Measurements from ENCODE around the gene B4GAT1.

Gene B4GAT1

DNA sequence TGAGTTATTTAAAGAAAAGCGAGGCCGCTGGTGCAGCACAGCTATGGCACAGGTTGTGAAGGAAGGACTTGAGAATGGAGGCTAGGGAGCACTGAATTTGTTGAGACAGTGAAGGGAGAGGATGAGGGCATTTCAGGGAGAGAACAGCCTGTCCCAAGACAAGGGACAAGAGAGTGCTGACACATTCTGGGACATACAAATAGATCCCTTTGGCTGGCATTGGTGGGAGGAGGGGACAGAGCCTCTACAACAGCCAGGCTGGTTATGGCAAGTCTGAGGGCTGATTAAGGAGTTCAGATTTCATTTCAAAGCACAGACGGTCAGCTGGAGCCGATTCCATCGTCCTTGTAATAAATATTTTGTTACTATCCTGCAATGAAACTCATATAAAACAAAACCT, 25.8 kb upstream of the B4GAT1 start:
- DNase-seq (ENCODE audit: low read depth): no peak
- TF ChIP-seq, protein P1, sequence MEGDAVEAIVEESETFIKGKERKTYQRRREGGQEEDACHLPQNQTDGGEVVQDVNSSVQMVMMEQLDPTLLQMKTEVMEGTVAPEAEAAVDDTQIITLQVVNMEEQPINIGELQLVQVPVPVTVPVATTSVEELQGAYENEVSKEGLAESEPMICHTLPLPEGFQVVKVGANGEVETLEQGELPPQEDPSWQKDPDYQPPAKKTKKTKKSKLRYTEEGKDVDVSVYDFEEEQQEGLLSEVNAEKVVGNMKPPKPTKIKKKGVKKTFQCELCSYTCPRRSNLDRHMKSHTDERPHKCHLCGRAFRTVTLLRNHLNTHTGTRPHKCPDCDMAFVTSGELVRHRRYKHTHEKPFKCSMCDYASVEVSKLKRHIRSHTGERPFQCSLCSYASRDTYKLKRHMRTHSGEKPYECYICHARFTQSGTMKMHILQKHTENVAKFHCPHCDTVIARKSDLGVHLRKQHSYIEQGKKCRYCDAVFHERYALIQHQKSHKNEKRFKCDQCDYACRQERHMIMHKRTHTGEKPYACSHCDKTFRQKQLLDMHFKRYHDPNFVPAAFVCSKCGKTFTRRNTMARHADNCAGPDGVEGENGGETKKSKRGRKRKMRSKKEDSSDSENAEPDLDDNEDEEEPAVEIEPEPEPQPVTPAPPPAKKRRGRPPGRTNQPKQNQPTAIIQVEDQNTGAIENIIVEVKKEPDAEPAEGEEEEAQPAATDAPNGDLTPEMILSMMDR (conservative IDR thresholded peaks at IDR 0.05; ENCODE audit: low read depth, low read length): no peak

DNA sequence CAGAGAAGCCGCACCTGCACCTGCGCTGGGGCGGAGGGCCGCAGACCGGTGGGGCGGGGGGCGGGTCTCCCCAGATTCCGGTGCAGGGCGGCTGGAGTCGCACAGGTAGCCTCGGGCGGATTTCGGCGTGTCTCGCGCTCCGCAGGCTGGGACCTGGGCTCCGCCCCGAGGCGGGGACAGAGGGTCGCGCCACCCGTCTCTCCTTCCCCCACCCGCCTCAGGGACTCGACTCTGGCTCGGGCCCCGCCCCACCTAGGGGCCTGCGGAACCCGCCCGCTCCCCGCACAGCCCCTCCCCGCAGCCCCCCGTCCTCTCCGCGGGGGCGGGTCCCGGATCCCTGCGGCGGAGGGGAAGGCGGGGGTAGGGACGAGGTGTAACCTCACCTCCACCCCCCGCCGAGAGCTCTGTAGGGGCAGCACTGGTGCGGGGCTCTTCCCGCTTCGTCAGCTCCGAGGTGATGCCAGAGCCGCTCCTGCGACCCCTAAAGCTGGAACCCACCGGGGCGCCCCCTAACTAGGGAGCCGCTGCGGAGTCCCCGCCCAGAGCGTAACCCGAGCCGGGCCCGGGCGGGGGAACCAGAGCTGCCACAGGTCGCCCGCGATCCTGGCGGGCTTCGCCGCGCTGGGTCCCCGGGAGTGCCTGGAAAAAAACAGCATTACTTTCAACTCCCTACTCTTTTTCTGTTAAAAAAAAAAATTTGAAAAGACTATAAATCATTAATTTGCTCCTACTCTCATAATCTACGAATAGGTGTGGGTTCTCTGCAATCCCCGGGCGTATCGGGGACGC, 24.4 kb upstream of the B4GAT1 start, which contains the start of gene SLC29A2:
Gene SLC29A2, minus strand, starts transcription at position 134 of the 789 bp plus-strand sequence. CDS start 169 bp downstream, outside the sequence.
- peak within 1 kb of the TSS; percentile 69 for H3K4me3 ChIP-seq (ENCODE audit: low read length)
- DNase-seq (ENCODE audit: low read depth): no peak
- TF ChIP-seq, protein P1 (conservative IDR thresholded peaks at IDR 0.05; ENCODE audit: low read depth, low read length): peak; percentile 1

More for the DNA sequence above, 25.8 kb upstream of the B4GAT1 start:
- H3K4me3 ChIP-seq (ENCODE audit: low read length): no peak overlapping the region

DNA sequence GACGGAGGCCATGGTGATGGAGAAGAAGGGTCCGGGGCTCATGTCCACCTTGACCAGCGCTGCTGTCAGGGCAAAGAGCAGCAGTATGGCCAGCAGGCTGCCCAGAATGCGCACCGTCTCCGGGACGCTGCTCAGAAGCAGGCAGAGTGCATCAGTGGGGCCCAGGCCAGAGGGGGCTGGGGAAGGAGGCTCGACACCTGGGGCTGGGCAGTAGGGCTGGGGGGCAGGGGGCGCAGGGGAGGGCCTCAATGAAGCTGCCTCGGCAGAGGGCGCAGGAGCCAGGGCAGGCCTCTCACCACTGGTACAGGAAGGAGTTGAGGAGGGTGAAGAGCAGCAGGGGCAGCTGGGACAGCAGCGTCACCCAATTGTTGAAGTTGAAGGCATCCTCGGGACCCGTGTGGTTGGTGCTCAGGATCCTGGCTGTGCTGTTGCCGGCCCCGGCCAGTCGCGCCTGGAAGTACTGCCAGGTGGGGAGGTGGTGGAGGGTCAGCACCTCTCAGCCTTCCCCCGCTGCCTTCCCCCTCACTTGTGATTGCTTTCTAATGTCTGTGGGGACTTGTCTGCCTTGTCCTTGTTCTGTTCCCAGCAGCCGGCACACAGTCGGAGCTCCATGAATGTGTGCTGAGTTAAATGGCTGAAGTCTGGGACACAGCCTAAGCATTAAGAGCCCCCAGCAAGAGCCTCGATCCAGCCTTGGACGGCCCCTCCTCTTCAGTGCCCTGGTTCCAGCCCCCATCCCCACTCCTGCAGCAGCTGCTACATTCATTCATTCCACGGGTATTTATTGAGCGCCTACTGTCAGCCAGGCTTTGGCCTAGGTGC, 21.9 kb upstream of the B4GAT1 start:
- no peak overlapping the region for H3K4me3 ChIP-seq (ENCODE audit: low read length)
- TF ChIP-seq, protein P1 (conservative IDR thresholded peaks at IDR 0.05; ENCODE audit: low read depth, low read length): no peak
- DNase-seq (ENCODE audit: low read depth): no peak

DNA sequence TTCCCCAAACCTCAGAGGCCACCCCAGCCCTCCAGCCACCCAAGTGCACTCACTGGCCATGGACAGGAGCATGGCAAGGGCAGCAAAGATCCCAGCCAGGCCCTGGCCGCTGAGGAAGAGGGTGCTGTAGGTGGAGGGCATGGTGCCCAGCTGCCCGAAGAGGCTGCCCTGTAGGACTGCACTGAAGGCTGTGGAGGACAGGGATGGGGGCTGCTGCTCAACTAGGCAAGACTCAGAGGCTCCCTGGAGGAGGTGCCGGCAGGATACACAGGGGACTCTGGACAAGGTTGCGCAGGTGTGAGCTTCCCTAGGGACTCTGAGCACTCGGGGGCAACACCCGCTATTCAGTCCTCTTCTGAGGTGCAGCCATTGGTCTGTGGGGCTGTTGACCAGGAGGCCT, 21.1 kb upstream of the B4GAT1 start:
- TF ChIP-seq, protein P1 (conservative IDR thresholded peaks at IDR 0.05; ENCODE audit: low read depth, low read length): no peak
- H3K4me3 ChIP-seq (ENCODE audit: low read length): no peak overlapping the region
- DNase-seq (ENCODE audit: low read depth): no peak

DNA sequence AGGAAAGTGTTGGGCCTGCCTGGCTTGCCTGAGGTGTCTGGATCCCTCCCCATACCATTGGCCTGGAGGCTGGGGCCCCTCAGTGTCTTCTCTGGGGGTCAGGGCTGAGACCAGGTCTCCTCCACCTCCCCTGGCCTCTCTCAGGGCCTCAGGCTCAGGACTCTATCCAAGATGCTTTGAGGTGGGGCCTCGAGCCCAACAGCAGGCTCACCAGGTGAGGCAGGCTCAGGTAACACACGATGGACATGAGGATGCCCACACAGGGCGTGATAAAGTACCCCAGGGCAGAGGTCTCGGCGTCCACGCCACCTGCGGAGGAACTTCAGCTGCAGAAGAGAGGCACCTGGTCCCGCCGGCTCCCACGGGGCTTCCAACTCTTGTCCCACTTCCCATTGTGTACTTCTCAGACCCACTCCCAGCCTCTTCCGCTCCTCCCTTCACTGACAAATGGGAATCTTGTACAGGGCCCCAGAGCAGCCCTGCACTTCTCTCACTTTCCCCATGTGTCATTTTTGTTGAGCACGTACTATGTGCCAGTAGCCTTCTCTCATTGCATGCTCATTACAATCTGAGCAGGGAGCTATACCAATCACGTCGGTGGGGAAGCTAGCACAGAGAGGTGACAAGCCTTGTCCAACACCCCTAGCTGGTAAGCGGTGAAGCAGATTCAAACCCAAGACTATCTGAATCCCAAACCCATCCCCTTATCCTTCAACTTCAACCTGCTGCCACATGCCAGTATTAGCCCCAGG, 20.3 kb upstream of the B4GAT1 start:
- TF ChIP-seq, protein P1 (conservative IDR thresholded peaks at IDR 0.05; ENCODE audit: low read depth, low read length): no peak
- no peak overlapping the region for H3K4me3 ChIP-seq (ENCODE audit: low read length)
- no peak for DNase-seq (ENCODE audit: low read depth)

DNA sequence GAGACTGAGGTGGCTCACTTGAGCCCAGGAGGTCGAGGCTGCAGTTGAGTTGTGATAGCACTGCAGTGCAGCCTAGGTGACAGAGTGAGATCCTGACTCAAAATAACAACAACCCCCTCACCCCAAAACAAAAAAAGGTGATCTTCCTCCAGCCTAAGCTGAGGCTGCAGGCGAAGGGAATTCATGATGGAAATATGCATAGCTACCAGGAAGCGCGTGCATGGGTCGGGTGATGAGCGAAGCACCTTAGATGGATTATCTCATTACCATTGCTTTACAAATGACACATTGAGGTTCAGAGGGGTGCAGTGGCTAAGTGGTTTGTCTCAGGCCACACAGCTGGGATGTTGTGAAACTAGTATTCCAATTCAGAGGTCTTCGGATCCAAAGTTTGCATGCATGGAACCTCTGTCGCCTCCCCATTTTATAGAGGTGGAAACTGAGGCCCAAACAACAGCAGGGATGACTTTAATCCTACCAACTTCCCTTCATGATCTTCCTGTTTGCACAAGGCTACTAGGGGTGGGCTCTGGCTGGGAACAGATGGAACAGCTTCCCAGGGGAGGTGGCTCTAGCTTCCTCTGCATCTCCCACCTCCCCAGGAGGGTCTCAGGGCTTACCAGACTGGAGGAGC, 19.5 kb upstream of the B4GAT1 start:
- TF ChIP-seq, protein P1 (conservative IDR thresholded peaks at IDR 0.05; ENCODE audit: low read depth, low read length): no peak
- H3K4me3 ChIP-seq (ENCODE audit: low read length): no peak overlapping the region
- DNase-seq (ENCODE audit: low read depth): no peak
